Endothelial cell of umbilical vein (primary cell): Measurements from ENCODE around the gene CEP72. TPM values are rescaled to one million over a fixed set of nuclear protein-coding genes. Genes with fewer than 3 reads are reported as not detected.
A peak's percentile ranks its signal among the peaks of the same experiment; 100 is the strongest.
"Not testable (repeated sequence)": the region's sequence is repeated elsewhere in the genome, so short reads cannot be mapped to it uniquely, and the experiment has no call there.

Experiments used
- BruUV-seq: library from RNA; stranded (reverse); fragments of 400-500 nt; replicated peaks from 2 replicates; lab custom pipeline; 2021; lab: Mats Ljungman, UMichigan
- CTCF ChIA-PET: fragments of 300-600, 350-600 bp; sonication (Branson Sonifier 250); formaldehyde crosslinking; loops from one replicate; lab custom pipeline; 2021; ENCODE audit warnings: antibody characterized with exemption, inconsistent platforms; lab: Charles Lee
- POLR2A ChIA-PET: fragments of 300-600, 350-600 bp; sonication (Branson Sonifier 250); formaldehyde crosslinking; loops from one replicate; lab custom pipeline; 2021; ENCODE audit warnings: antibody characterized with exemption, inconsistent platforms; lab: Charles Lee
- DNase-seq: peaks from one replicate; pipeline ENCODE4 v3.0.0-alpha.2; 2011; ENCODE audit warnings: low read depth, low spot score
- FAIRE-seq: peaks from 2 replicates; lab custom pipeline; 2011; peaks lifted over from hg19 to GRCh38; lab: Jason Lieb, UNC
- H2AFZ ChIP-seq: 2 replicates; pipeline ENCODE4 v1.6.0; 2012; ENCODE audit warnings: low read depth, low read length, control low read depth, inconsistent platforms
- H3K27ac ChIP-seq: 2 replicates; pipeline ENCODE4 v1.5.1; 2011; ENCODE audit warnings: low read depth, mild to moderate bottlenecking, control low read depth, low read length, moderate library complexity; ENCODE audit not compliant: insufficient read depth
- H3K27me3 ChIP-seq, 2 experiments: 2 replicates each; pipeline versions ENCODE4 v1.6.0 to v1.6.1; 2011; ENCODE audit warnings: low read length in 2 of 2, mixed read lengths in 1 of 2; ENCODE audit not compliant: control insufficient read depth in 2 of 2, insufficient read depth in 2 of 2
- H3K36me3 ChIP-seq, 2 experiments: 2 replicates in 1 of 2; 3 replicates in 1 of 2; pipeline ENCODE4 v1.5.1; 2011; ENCODE audit warnings: low read length in 2 of 2, mild to moderate bottlenecking in 1 of 2, moderate library complexity in 1 of 2; ENCODE audit not compliant: control insufficient read depth in 2 of 2, insufficient read depth in 2 of 2; ENCODE audit errors: extremely low read depth in 1 of 2
- H3K4me1 ChIP-seq: 3 replicates; pipeline ENCODE4 v1.5.1; 2011; ENCODE audit warnings: mild to moderate bottlenecking, low read length; ENCODE audit not compliant: control insufficient read depth, insufficient read depth; ENCODE audit errors: extremely low read depth
- H3K4me2 ChIP-seq: 2 replicates; pipeline ENCODE4 v1.6.1; 2011; ENCODE audit warnings: low read length, control low read depth, mixed read lengths; ENCODE audit not compliant: insufficient read depth
- H3K4me3 ChIP-seq, 3 experiments: fragments of 200-600 bp in 1 of 3; sonication (generic), shearing (Covaris generic) in 1 of 3; replicated peaks in 1 of 3; 2 replicates each; pipeline ENCODE4 v1.5.1; 2011 to 2016; ENCODE audit warnings: control low read depth in 3 of 3, low read length in 3 of 3, mild to moderate bottlenecking in 2 of 3, inconsistent platforms in 1 of 3, low read depth in 1 of 3, moderate library complexity in 1 of 3; ENCODE audit not compliant: insufficient read depth in 1 of 3
- H3K79me2 ChIP-seq: 2 replicates; pipeline ENCODE4 v1.6.0; 2012; ENCODE audit warnings: low read length, inconsistent platforms; ENCODE audit not compliant: control insufficient read depth, insufficient read depth
- H3K9ac ChIP-seq: replicated peaks from 2 replicates; pipeline ENCODE3; 2011; ENCODE audit warnings: low read length, control low read depth; ENCODE audit not compliant: insufficient read depth; ENCODE audit errors: extremely low read depth
- H3K9me1 ChIP-seq: replicated peaks from 3 replicates; pipeline ENCODE4 v1.6.0; 2011; ENCODE audit warnings: mild to moderate bottlenecking, low read length; ENCODE audit not compliant: control insufficient read depth, insufficient read depth; ENCODE audit errors: extremely low read depth
- H3K9me3 ChIP-seq: replicated peaks from 2 replicates; pipeline ENCODE4 v1.5.1; 2012; ENCODE audit warnings: low read length, inconsistent platforms; ENCODE audit not compliant: control insufficient read depth, insufficient read depth
- H4K20me1 ChIP-seq: replicated peaks from 2 replicates; pipeline ENCODE3; 2011; ENCODE audit warnings: mild to moderate bottlenecking, low read length; ENCODE audit not compliant: control insufficient read depth, insufficient read depth; ENCODE audit errors: extremely low read depth
- EZH2 ChIP-seq: IDR thresholded peaks from 2 replicates; pipeline ENCODE4 v1.6.1; 2012; ENCODE audit warnings: borderline replicate concordance, low read depth, mild to moderate bottlenecking, moderate library complexity, low read length, inconsistent platforms; ENCODE audit not compliant: severe bottlenecking
- dilution Hi-C: fragments of 300-500 bp; cut with MboI; formaldehyde crosslinking; loops from one replicate; pipeline ENCODE4 v1.15.0; 2019; ENCODE audit warnings: low sequenced_read_pairs; ENCODE audit not compliant: extremely low pct_ligation_motif_present
- intact Hi-C: fragments of 100-400 bp; cut with micrococcal nuclease; formaldehyde crosslinking; loops from one replicate; pipeline ENCODE4 v1.10.0; 2022
- polyA plus RNA-seq, 4 experiments: library from polyadenylated mRNA; depleted of rRNA in 3 of 4; stranded (reverse) in 3 of 4; unstranded in 1 of 4; fragments of >200 nt; gene quantifications; 2 replicates each; pipeline versions ENCODE4 v1.2.1 to v1.2.3, GENCODE V29; 2011 to 2012; ENCODE audit warnings: missing spikeins in 1 of 4
- total RNA-seq: library from RNA; stranded (reverse); gene quantifications from 2 replicates; pipeline ENCODE4 v1.2.3, GENCODE V29; 2021

Gene CEP72
- total and polyA plus RNA-seq, 2 donors (not counting 3 experiments of a cell fraction or from before 2014, with no cell fraction given): 2.9 to 9.5 TPM

DNA sequence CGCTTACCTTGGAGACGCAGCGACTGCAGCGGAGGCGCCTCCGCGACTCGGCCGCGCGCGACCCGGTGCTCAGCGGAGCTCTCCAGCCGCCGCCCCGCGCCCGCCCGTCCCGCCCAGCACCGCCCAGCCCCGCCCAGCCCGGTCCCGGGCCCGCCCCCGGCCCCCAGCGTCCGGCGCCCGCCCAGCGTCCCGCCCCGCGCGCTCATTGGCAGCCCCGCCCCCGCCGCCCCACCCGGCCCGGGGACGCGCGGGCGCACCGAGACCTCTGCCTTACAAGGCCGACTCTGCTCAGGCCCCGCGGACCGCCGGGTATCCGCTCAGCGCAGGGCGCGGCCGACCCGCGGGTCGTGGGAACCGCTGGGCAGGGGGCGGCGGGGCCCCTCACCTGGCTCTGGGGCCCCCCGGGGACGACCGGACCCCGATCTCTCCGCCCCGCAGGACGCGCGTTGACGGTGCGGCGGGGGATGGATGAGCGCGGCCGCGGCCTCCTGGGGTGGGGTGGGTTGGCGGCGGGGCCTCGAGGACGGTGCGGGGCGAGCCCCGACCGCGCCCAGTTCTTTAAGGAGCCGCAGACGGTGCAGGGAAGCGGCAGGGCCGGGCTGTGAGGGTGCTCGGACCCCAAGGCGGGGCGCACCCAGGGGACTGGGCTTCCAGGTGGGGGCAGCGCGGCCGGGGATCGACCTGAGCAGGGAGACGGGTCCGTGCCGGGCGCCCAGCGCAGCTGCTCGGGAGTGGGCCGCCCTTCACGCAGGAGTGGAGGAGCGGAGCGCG lies 81.3 kb downstream of the CEP72 start, which contains the start of gene TPPP:
Gene TPPP (minus strand): TSS at position 82 of the 771 bp plus-strand sequence. CDS start 15,292 bp downstream, outside the sequence.
- FAIRE-seq, H2AFZ ChIP-seq, H3K27me3 ChIP-seq, H3K4me1 ChIP-seq, H3K36me3 ChIP-seq, H3K9me3 ChIP-seq, CTCF ChIA-PET, H3K9ac ChIP-seq, H3K27ac ChIP-seq, H3K9me1 ChIP-seq, H4K20me1 ChIP-seq, POLR2A ChIA-PET, H3K79me2 ChIP-seq, dilution Hi-C loops, BruUV-seq: not testable (repeated sequence)
- Histone ChIP-seq H3K4me2 (peak within 1 kb of the TSS; percentile 31), H3K4me3 (peak within 1 kb of the TSS in 1 of 3 experiments; percentile 15)
- intact Hi-C loops: loop anchor here (2.0 kb wide), 1 partner anchor 91 kb away; the partner anchor contains the start of gene ZDHHC11B
- DNase-seq: peak; percentile 29
- TF ChIP-seq EZH2: peak; percentile 53

DNA sequence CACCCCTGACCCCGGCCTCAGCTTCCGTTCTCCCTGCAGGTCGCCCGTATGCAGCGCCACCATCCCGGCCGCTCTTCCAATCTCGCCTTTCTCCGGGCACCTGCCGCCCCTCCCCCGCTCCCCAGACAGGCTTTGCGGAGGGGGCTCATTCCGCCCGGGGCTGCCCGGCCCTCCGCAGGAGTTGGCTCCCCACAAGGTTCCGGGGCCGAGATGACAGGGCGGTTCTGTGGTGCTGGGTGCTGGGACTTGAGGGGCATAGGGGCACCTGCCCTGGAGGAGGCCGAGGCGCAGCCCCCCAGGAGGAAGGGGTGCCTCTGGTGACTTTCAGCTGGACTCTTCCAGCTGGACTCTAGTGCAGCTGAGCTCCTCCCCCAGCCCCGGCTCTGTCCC lies 81.9 kb downstream of the CEP72 start:
- H3K4me1 ChIP-seq, H2AFZ ChIP-seq, POLR2A ChIA-PET, H3K4me2 ChIP-seq, intact Hi-C loops, H3K79me2 ChIP-seq, H4K20me1 ChIP-seq, H3K9me1 ChIP-seq, H3K36me3 ChIP-seq, H3K27me3 ChIP-seq, FAIRE-seq, DNase-seq, H3K4me3 ChIP-seq, BruUV-seq, H3K9ac ChIP-seq, dilution Hi-C loops, CTCF ChIA-PET, H3K27ac ChIP-seq, H3K9me3 ChIP-seq: not testable (repeated sequence)

DNA sequence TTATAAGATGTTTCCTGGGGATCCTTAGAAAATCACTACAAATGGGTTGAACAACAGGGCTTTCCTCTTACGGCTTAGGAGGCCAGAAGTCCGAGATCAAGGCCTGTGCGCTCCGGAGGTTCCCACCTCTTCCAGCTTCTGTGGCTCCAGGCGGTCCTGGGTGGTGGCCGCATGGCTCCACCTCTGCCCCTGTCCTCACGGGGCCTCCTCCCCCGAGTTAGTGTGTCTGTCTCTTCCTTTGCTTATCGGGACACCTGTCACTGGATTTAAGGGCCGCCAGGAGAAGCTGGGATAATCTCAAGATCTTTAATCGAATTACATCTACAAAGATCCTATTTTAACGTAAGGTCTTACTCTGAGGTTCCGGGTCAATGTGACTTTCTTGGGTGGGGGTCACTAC lies 83.3 kb downstream of the CEP72 start:
- H3K9me3 ChIP-seq, H3K27ac ChIP-seq, H3K4me2 ChIP-seq, H3K4me1 ChIP-seq, DNase-seq, H3K79me2 ChIP-seq, BruUV-seq, H3K4me3 ChIP-seq, POLR2A ChIA-PET, H3K9ac ChIP-seq, H4K20me1 ChIP-seq, H3K36me3 ChIP-seq, CTCF ChIA-PET, H2AFZ ChIP-seq, H3K27me3 ChIP-seq, dilution Hi-C loops, intact Hi-C loops, FAIRE-seq, H3K9me1 ChIP-seq: not testable (repeated sequence)

DNA sequence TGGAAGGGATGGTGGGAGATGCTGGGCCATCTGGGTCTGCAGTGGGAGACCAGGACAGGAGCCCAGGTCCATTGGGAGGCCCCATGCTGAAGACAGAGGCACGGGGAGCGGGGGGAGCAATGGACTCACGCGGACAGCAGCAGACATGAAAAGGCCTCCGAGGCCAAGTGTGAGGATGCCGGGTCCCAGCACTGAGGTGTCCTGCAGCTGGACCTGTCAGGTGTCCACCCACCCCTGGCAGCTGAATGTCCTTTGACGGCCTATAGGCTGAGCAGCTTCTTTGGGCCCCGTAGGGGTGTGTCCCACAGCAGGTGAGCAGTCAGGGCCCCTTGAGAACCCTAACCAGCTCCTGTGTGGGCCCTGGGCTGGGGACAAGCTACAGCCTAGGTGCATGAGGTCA lies 84.1 kb downstream of the CEP72 start:
- H2AFZ ChIP-seq, H3K27ac ChIP-seq, H3K9me1 ChIP-seq, POLR2A ChIA-PET, H3K4me3 ChIP-seq, dilution Hi-C loops, H3K4me1 ChIP-seq, H4K20me1 ChIP-seq, H3K36me3 ChIP-seq, BruUV-seq, DNase-seq, intact Hi-C loops, H3K27me3 ChIP-seq, FAIRE-seq, H3K4me2 ChIP-seq, H3K9ac ChIP-seq, CTCF ChIA-PET, H3K79me2 ChIP-seq, H3K9me3 ChIP-seq: not testable (repeated sequence)
